Hepatocyte (in vitro differentiated cells): Measurements from ENCODE around the gene CNTN4. TPM values are rescaled to one million over a fixed set of nuclear protein-coding genes. Genes with fewer than 3 reads are reported as not detected.
"Not testable (repeated sequence)": the region's sequence is repeated elsewhere in the genome, so short reads cannot be mapped to it uniquely, and the experiment has no call there.

Experiments used
- DNase-seq: peaks from one replicate; pipeline ENCODE4 v3.0.0-alpha.2; 2016; ENCODE audit warnings: low spot score
- H2AFZ ChIP-seq: fragments of 200-600 bp; sonication (generic); 2 replicates; pipeline ENCODE4 v1.6.0; 2016; ENCODE audit warnings: antibody characterized with exemption, mild to moderate bottlenecking
- H3K27ac ChIP-seq: fragments of 200-600 bp; sonication (generic); 2 replicates; pipeline ENCODE4 v1.5.1; 2016; ENCODE audit warnings: mild to moderate bottlenecking
- H3K27me3 ChIP-seq: fragments of 200-600 bp; sonication (generic); 2 replicates; pipeline ENCODE4 v1.6.1; 2016
- H3K36me3 ChIP-seq: fragments of 200-600 bp; sonication (generic); replicated peaks from 2 replicates; pipeline ENCODE4 v1.5.1; 2016; ENCODE audit warnings: low read depth; ENCODE audit not compliant: insufficient read depth
- H3K4me1 ChIP-seq: fragments of 200-600 bp; sonication (generic); 2 replicates; pipeline ENCODE4 v1.5.1; 2016; ENCODE audit warnings: mild to moderate bottlenecking, moderate library complexity; ENCODE audit not compliant: insufficient read depth
- H3K4me2 ChIP-seq: fragments of 200-600 bp; sonication (generic); 2 replicates; pipeline ENCODE4 v1.6.0; 2016
- H3K4me3 ChIP-seq: fragments of 200-600 bp; sonication (generic); 2 replicates; pipeline ENCODE4 v1.5.1; 2016; ENCODE audit warnings: mild to moderate bottlenecking
- H3K79me2 ChIP-seq: fragments of 200-600 bp; sonication (generic); 2 replicates; pipeline ENCODE4 v1.6.0; 2017; ENCODE audit warnings: mild to moderate bottlenecking
- H3K9me2 ChIP-seq: fragments of 200-600 bp; sonication (generic); replicated peaks from 2 replicates; pipeline ENCODE4 v1.6.0; 2017; ENCODE audit warnings: mild to moderate bottlenecking; ENCODE audit not compliant: insufficient read depth
- H3K9me3 ChIP-seq: fragments of 200-600 bp; sonication (generic); 2 replicates; pipeline ENCODE4 v1.5.1; 2016; ENCODE audit warnings: low read depth, mild to moderate bottlenecking
- H4K20me1 ChIP-seq: fragments of 200-600 bp; sonication (generic); 2 replicates; pipeline ENCODE4 v1.6.0; 2016; ENCODE audit warnings: mild to moderate bottlenecking; ENCODE audit not compliant: insufficient read depth, poor library complexity, severe bottlenecking
- CTCF ChIP-seq: fragments of 200-600 bp; sonication (generic); IDR thresholded peaks from 2 replicates; pipeline ENCODE4 v1.5.1; 2016; ENCODE audit warnings: antibody characterized with exemption, mild to moderate bottlenecking; ENCODE audit not compliant: poor library complexity
- EZH2 ChIP-seq: fragments of 200-600 bp; sonication (generic); IDR thresholded peaks from 2 replicates; pipeline ENCODE4 v1.6.1; 2016; ENCODE audit warnings: antibody characterized with exemption, mild to moderate bottlenecking, borderline replicate concordance
- EZH2phosphoT487 ChIP-seq: fragments of 200-600 bp; sonication (generic); IDR thresholded peaks from one replicate; pipeline ENCODE4 v1.6.1; 2018; ENCODE audit warnings: antibody characterized with exemption, mild to moderate bottlenecking, low read depth, moderate library complexity; ENCODE audit not compliant: unreplicated experiment, severe bottlenecking
- WGBS: methylation state at CpG from one replicate; pipeline ENCODE4 v1.1.6; 2016; ENCODE audit warnings: low lambda C conversion rate; ENCODE audit errors: missing lambda C conversion rate; 5-methylcytosine and 5-hydroxymethylcytosine counted together
- polyA plus RNA-seq: library from polyadenylated mRNA; unstranded; fragments of >200 nt; fragmentation: Nextera tagmentation; extraction: Ambion mirVana; gene quantifications from 2 replicates; pipeline ENCODE4 v1.2.1, GENCODE V29; 2016
- total RNA-seq: library from RNA; depleted of rRNA; stranded (reverse); fragments of >200 nt; gene quantifications from 2 replicates; pipeline ENCODE4 v1.2.3, GENCODE V29; 2014

CNTN4 gene
- total and polyA plus RNA-seq, 2 experiments from 2014 or later = 17.6 to 30.3 TPM

GRCh38 chr3:2910997-2911396 lies 812.3 kb downstream of the CNTN4 start:
- Histone ChIP-seq H3K4me3 (no peak overlapping the region), H3K9me2 (no peaks in the 10 kb centered on the region), H4K20me1 (no peaks in the 10 kb centered on the region), H3K9me3 (no peaks in the 10 kb centered on the region), H2AFZ (no peak overlapping the region), H3K4me2 (no peak overlapping the region), H3K27ac (no peak overlapping the region), H3K27me3 (no peaks in the 10 kb centered on the region), H3K79me2 (no peaks in the 10 kb centered on the region), H3K4me1 (no peaks in the 10 kb centered on the region), H3K36me3 (no peaks in the 10 kb centered on the region)
- TF ChIP-seq CTCF (no peak), EZH2 (no peak), EZH2phosphoT487 (no peak)
- DNase-seq = no peak
- WGBS = 59% methylated on average over 2 of the region's 2 CpGs

GRCh38 chr3:2915826-2916225 lies 817.2 kb downstream of the CNTN4 start:
- Histone ChIP-seq H3K9me2 (no peaks in the 10 kb centered on the region), H3K4me1 (no peaks in the 10 kb centered on the region), H3K9me3 (no peaks in the 10 kb centered on the region), H3K4me3 (no peak overlapping the region), H4K20me1 (no peaks in the 10 kb centered on the region), H2AFZ (no peak overlapping the region), H3K79me2 (no peaks in the 10 kb centered on the region), H3K36me3 (no peaks in the 10 kb centered on the region), H3K27ac (no peak overlapping the region), H3K27me3 (no peaks in the 10 kb centered on the region), H3K4me2 (no peak overlapping the region)
- WGBS = 91% methylated on average over 3 of the region's 3 CpGs
- DNase-seq = no peak
- TF ChIP-seq EZH2phosphoT487 (no peak), CTCF (no peak), EZH2 (no peak)

GRCh38 chr3:2916640-2917039 lies 818.0 kb downstream of the CNTN4 start:
- not testable (repeated sequence) for H3K36me3 ChIP-seq, H4K20me1 ChIP-seq, H3K9me3 ChIP-seq, H3K9me2 ChIP-seq, H3K79me2 ChIP-seq, H3K27ac ChIP-seq, H2AFZ ChIP-seq, H3K4me3 ChIP-seq, DNase-seq, H3K4me2 ChIP-seq, H3K27me3 ChIP-seq, H3K4me1 ChIP-seq
- 97% methylated on average over 12 of the region's 25 CpGs for WGBS

GRCh38 chr3:2920103-2920502 lies 821.4 kb downstream of the CNTN4 start:
- Histone ChIP-seq H2AFZ (no peak overlapping the region), H3K4me1 (no peaks in the 10 kb centered on the region), H3K9me2 (no peaks in the 10 kb centered on the region), H3K9me3 (no peaks in the 10 kb centered on the region), H4K20me1 (no peaks in the 10 kb centered on the region), H3K4me2 (no peak overlapping the region), H3K79me2 (no peaks in the 10 kb centered on the region), H3K27me3 (no peaks in the 10 kb centered on the region), H3K4me3 (no peak overlapping the region), H3K36me3 (no peaks in the 10 kb centered on the region), H3K27ac (no peak overlapping the region)
- no peak for DNase-seq
- TF ChIP-seq CTCF (no peak), EZH2 (no peak), EZH2phosphoT487 (no peak)
- 94% methylated on average over 1 of the region's 1 CpG for WGBS
